Stimulated activated CD8-positive, alpha-beta memory T cell treated with anti-CD3 and anti-CD28 coated beads, Interleukin-15, amount 100 ng/mL, for 1 hour (primary cell): ENCODE measurements around the gene MRPS15.
"Not testable (repeated sequence)": the region's sequence is repeated elsewhere in the genome, so short reads cannot be mapped to it uniquely, and the experiment has no call there.

Source experiments
- DNase-seq: peaks from one replicate; pipeline ENCODE4 v3.0.0-alpha.2; 2020; ENCODE audit warnings: low read depth

The MRPS15 gene

GRCh38 chr1:36463803-36464604 lies at the start of gene MRPS15:
Gene MRPS15, minus strand, starts transcription at chr1:36464384. Its CDS starts 109 bp downstream, at chr1:36464275.
- peak; percentile 90 for DNase-seq

GRCh38 chr1:36512842-36513241 lies 48.7 kb upstream of the MRPS15 start:
- DNase-seq = no peak

GRCh38 chr1:36511804-36512798 lies 47.9 kb upstream of the MRPS15 start:
- no peak for DNase-seq

- DNase-seq = not testable (repeated sequence)
Observed at GRCh38 chr1:36511220-36511619, 47.0 kb upstream of the MRPS15 start.

GRCh38 chr1:36510418-36510817 lies 46.2 kb upstream of the MRPS15 start:
- no peak for DNase-seq

- DNase-seq = no peak
Observed at GRCh38 chr1:36508257-36508656, 44.1 kb upstream of the MRPS15 start.

- DNase-seq = no peak
Observed at GRCh38 chr1:36506276-36506920, 42.2 kb upstream of the MRPS15 start.

GRCh38 chr1:36503733-36504132 lies 39.5 kb upstream of the MRPS15 start:
- no peak for DNase-seq

GRCh38 chr1:36503159-36503558 lies 39.0 kb upstream of the MRPS15 start:
- DNase-seq = no peak

- no peak for DNase-seq
Observed at GRCh38 chr1:36502616-36503015, 38.4 kb upstream of the MRPS15 start.

- not testable (repeated sequence) for DNase-seq
Observed at GRCh38 chr1:36501911-36502310, 37.7 kb upstream of the MRPS15 start.

GRCh38 chr1:36497207-36497606 lies 33.0 kb upstream of the MRPS15 start:
- no peak for DNase-seq

GRCh38 chr1:36494971-36495370 lies 30.8 kb upstream of the MRPS15 start:
- DNase-seq = no peak

GRCh38 chr1:36493524-36493923 lies 29.3 kb upstream of the MRPS15 start:
- DNase-seq = no peak

- DNase-seq = no peak
Observed at GRCh38 chr1:36492491-36492890, 28.3 kb upstream of the MRPS15 start.

- DNase-seq = not testable (repeated sequence)
Observed at GRCh38 chr1:36489258-36490051, 25.3 kb upstream of the MRPS15 start.

GRCh38 chr1:36487906-36488305 lies 23.7 kb upstream of the MRPS15 start:
- DNase-seq = no peak

- DNase-seq = not testable (repeated sequence)
Observed at GRCh38 chr1:36487336-36487725, 23.1 kb upstream of the MRPS15 start.

- DNase-seq = no peak
Observed at GRCh38 chr1:36486439-36487335, 22.5 kb upstream of the MRPS15 start.

- DNase-seq = no peak
Observed at GRCh38 chr1:36486093-36486438, 21.9 kb upstream of the MRPS15 start.

- DNase-seq = no peak
Observed at GRCh38 chr1:36484099-36484498, 19.9 kb upstream of the MRPS15 start.
